Measurements from ENCODE around the gene NFIB. TPM values are rescaled to one million over a fixed set of nuclear protein-coding genes. Genes with fewer than 3 reads are reported as not detected.

Gene NFIB
- total RNA-seq, 1 experiment from 2014 or later = 3.6 TPM

DNA sequence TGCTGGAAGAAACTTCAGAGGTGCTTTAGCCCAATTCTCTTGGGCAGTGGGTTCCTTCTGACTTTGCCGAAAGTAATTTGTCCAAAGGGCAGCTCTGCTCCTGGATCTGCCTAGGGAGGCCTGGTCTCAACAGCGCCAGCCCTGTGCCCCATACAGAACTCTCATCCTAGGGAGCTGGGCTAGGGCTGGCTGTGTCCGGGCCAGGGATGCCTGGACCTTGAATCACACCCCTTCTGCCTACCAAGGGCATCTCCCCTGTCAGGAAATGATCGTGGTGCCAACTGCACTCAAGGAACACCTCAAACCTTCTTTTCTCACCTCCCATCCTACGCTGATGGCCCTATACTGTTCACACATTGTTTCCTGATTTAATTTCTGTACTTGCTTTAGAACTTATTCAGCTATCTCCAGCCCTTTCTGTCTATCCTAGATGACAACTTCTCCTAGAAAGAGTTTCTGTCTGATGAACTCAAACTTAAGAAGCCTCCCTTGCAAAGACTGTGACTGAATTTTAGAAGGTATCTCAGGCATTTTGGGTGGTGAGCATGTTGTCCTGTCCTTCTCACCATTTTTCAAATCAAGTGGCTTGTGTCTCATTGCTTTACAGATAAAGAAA is 37.4 kb upstream of the NFIB start:
- no peaks in the 10 kb centered on the region for H3K79me2 ChIP-seq (ENCODE audit: low read length)
- no peaks in the 10 kb centered on the region for H3K9me2 ChIP-seq (replicated peaks; ENCODE audit: insufficient read depth, low read length)
- DNase-seq = no peak
- H3K27me3 ChIP-seq (ENCODE audit: low read length) = no peaks in the 10 kb centered on the region
- H2AFZ ChIP-seq (ENCODE audit: low read length) = no peak overlapping the region
- no peaks in the 10 kb centered on the region for H3K9me3 ChIP-seq (ENCODE audit: low read length)
- H4K20me1 ChIP-seq (ENCODE audit: insufficient read depth, low read depth, low read length) = no peaks in the 10 kb centered on the region
- H3K9ac ChIP-seq (ENCODE audit: low read length) = no peak overlapping the region
- no peak overlapping the region for H3K4me3 ChIP-seq (ENCODE audit: low read length)
- H3K36me3 ChIP-seq (ENCODE audit: insufficient read depth, low read length) = no peaks in the 10 kb centered on the region
- H3K27ac ChIP-seq (ENCODE audit: low read length) = no peak overlapping the region
- H3K4me1 ChIP-seq (ENCODE audit: low read length) = peaks cover 12% of the 10 kb centered on the region
- H3K4me2 ChIP-seq (ENCODE audit: low read depth, low read length, poor library complexity, severe bottlenecking) = no peak overlapping the region

DNA sequence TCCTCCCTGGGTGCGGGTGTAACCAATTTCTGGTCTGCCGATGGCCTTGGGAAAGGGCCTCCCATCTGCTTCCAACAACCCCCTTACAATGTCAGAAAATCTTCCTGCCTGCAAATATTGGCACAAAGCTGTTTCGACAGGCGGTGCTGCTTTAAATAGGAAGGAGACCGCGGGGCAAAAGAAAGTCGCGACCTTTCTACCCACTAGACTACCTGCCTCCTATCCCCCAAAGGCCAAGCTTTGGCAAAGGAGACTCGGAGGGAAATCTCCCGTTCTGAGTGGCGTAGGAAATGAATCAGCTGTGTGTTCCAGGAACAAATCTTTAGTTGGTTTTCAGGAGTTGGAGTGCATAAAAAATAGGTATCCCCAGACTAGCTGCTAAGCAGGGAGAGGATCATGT is 36.8 kb upstream of the NFIB start:
- Histone ChIP-seq H3K4me2 (ENCODE audit: low read depth, low read length, poor library complexity, severe bottlenecking) (no peak overlapping the region), H3K9ac (ENCODE audit: low read length) (no peak overlapping the region), H3K27me3 (ENCODE audit: low read length) (no peaks in the 10 kb centered on the region), H3K36me3 (ENCODE audit: insufficient read depth, low read length) (no peaks in the 10 kb centered on the region), H3K9me2 (replicated peaks; ENCODE audit: insufficient read depth, low read length) (no peaks in the 10 kb centered on the region), H3K27ac (ENCODE audit: low read length) (no peak overlapping the region), H3K9me3 (ENCODE audit: low read length) (no peaks in the 10 kb centered on the region), H2AFZ (ENCODE audit: low read length) (no peak overlapping the region), H3K79me2 (ENCODE audit: low read length) (no peaks in the 10 kb centered on the region), H3K4me1 (ENCODE audit: low read length) (peaks cover 12% of the 10 kb centered on the region), H4K20me1 (ENCODE audit: insufficient read depth, low read depth, low read length) (no peaks in the 10 kb centered on the region), H3K4me3 (ENCODE audit: low read length) (no peak overlapping the region)
- no peak for DNase-seq

DNA sequence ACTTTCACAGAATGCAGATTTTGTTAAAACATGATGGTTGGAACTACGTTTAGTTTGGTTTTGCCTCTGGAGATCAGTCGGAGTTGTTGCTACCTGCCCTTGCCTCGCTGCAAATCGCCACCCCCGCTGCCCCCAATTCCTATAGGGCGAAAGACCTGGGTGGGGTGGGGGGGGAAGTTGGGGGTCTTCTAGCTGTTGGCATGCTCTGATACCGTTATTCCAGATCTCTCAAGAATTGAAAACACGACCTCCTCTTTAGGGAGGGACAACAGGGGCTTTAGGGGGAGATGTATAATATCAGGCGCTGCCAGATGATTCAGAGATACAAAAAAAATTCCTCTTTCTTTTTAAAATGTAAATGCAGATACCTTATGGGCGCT is 36.4 kb upstream of the NFIB start:
- no peaks in the 10 kb centered on the region for H4K20me1 ChIP-seq (ENCODE audit: insufficient read depth, low read depth, low read length)
- no peaks in the 10 kb centered on the region for H3K36me3 ChIP-seq (ENCODE audit: insufficient read depth, low read length)
- H3K9me3 ChIP-seq (ENCODE audit: low read length) = no peaks in the 10 kb centered on the region
- H3K27ac ChIP-seq (ENCODE audit: low read length) = no peak overlapping the region
- no peak overlapping the region for H3K4me2 ChIP-seq (ENCODE audit: low read depth, low read length, poor library complexity, severe bottlenecking)
- peaks cover 12% of the 10 kb centered on the region for H3K4me1 ChIP-seq (ENCODE audit: low read length)
- H3K27me3 ChIP-seq (ENCODE audit: low read length) = no peaks in the 10 kb centered on the region
- no peak for DNase-seq
- no peak overlapping the region for H2AFZ ChIP-seq (ENCODE audit: low read length)
- no peaks in the 10 kb centered on the region for H3K9me2 ChIP-seq (replicated peaks; ENCODE audit: insufficient read depth, low read length)
- H3K9ac ChIP-seq (ENCODE audit: low read length) = no peak overlapping the region
- H3K4me3 ChIP-seq (ENCODE audit: low read length) = no peak overlapping the region
- no peaks in the 10 kb centered on the region for H3K79me2 ChIP-seq (ENCODE audit: low read length)

DNA sequence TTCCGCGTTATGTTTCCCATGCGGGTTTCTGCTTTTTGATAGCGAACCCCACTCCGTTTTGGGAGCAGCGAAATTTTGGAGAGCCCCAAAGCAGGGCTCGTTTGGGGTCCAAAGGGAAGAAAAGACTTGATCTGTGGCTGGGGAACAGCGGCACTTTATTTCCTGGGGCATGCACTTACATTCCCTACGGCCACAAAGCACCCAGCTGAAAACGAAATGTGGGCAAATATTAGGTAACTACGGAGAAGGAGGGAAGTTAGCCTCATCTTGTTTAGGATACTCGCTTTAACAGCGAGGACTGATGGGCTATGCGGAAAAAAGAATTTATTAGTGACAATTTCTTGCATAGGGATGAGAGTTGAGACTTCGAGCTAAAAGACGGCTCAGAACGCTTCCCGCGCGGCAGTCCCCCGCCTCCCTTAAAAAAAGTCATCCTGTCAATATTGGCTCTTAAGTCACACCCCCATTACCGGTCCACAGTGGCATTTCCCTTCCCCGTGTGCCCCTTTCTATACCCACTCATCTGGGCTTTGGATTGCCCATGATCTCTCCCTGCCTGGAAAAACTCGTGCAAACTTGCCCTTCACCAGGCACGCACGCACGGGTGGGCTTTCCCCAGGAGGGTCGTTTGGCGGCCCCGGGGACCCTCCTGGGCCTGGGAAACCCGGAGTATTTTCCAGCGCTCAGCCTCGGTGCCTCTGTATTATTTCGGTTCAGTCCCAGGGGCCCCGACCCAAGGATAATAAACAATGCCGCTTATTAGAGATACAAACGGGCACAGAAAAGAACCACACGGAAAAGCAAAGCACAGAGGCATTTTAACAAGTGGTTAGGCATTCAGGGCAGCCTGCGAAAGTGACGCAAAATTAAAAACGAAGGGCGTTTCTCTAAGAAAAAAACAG is 35.8 kb upstream of the NFIB start:
- Histone ChIP-seq H3K9me2 (replicated peaks; ENCODE audit: insufficient read depth, low read length) (no peaks in the 10 kb centered on the region), H2AFZ (ENCODE audit: low read length) (no peak overlapping the region), H3K79me2 (ENCODE audit: low read length) (no peaks in the 10 kb centered on the region), H3K9me3 (ENCODE audit: low read length) (no peaks in the 10 kb centered on the region), H3K9ac (ENCODE audit: low read length) (no peak overlapping the region), H3K4me3 (ENCODE audit: low read length) (no peak overlapping the region), H4K20me1 (ENCODE audit: insufficient read depth, low read depth, low read length) (no peaks in the 10 kb centered on the region), H3K4me2 (ENCODE audit: low read depth, low read length, poor library complexity, severe bottlenecking) (no peak overlapping the region), H3K27ac (ENCODE audit: low read length) (no peak overlapping the region), H3K4me1 (ENCODE audit: low read length) (peaks cover 12% of the 10 kb centered on the region), H3K27me3 (ENCODE audit: low read length) (no peaks in the 10 kb centered on the region), H3K36me3 (ENCODE audit: insufficient read depth, low read length) (no peaks in the 10 kb centered on the region)
- no peak for DNase-seq

DNA sequence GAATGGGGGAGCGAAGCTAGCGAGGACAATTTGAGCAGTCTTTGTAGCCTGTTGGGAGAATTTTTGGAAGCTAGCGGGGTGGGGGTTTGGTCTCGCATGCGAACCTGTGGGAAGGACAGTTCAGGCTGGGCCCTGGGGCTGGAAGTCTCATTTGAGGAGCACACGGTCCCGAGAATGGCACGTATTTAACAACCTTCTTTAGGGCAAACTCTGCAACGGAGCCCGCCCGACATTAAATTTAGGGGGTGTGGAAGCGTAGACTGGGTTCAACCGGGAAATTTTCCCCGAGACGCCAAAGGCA is 35.2 kb upstream of the NFIB start:
- H3K4me3 ChIP-seq (ENCODE audit: low read length) = no peak overlapping the region
- H3K79me2 ChIP-seq (ENCODE audit: low read length) = no peaks in the 10 kb centered on the region
- H3K4me2 ChIP-seq (ENCODE audit: low read depth, low read length, poor library complexity, severe bottlenecking) = no peak overlapping the region
- no peak overlapping the region for H3K27ac ChIP-seq (ENCODE audit: low read length)
- no peaks in the 10 kb centered on the region for H3K36me3 ChIP-seq (ENCODE audit: insufficient read depth, low read length)
- peaks cover 9% of the 10 kb centered on the region for H3K4me1 ChIP-seq (ENCODE audit: low read length)
- H3K9me2 ChIP-seq (replicated peaks; ENCODE audit: insufficient read depth, low read length) = no peaks in the 10 kb centered on the region
- H2AFZ ChIP-seq (ENCODE audit: low read length) = no peak overlapping the region
- no peaks in the 10 kb centered on the region for H3K27me3 ChIP-seq (ENCODE audit: low read length)
- DNase-seq = no peak
- H3K9me3 ChIP-seq (ENCODE audit: low read length) = no peaks in the 10 kb centered on the region
- no peaks in the 10 kb centered on the region for H4K20me1 ChIP-seq (ENCODE audit: insufficient read depth, low read depth, low read length)
- H3K9ac ChIP-seq (ENCODE audit: low read length) = no peak overlapping the region

DNA sequence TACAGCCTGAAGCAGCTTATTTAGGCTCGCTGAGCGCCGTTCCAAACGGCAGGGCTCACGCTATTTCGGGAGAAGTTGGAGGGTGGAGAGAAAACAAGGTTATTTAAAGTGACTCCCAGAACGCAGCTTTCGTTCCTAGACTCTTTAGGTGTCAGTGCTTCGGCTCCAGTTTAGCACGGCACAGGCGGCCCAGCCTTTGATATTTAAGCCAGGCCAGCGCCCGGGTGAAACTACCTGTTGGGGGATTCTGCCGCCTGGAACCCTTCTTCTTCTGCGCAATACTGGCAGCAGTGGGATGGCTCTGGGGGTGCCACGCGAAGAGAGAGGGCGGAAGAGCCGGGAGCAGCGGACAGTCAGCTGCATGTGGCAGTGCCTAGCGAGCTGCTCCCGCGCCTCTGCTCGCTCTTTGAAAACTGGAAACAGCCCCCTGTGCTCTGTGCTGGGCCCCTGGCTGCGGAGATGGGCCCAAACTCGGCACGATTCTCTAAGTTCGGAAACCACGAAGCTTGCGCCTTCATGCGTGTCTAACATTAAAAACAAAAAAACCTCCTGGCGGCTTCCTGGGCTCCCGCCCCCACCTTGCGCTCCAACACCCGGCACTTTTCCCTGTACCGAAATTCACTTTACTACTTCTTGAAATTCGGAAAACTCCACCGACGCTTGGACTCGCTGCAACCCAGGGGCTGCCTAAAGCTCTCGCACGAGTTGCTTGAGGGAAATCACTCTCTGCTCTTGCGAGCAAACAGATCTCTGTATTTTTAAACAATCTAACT is 34.6 kb upstream of the NFIB start:
- Histone ChIP-seq H3K4me1 (ENCODE audit: low read length) (peaks cover 3% of the 10 kb centered on the region), H3K27ac (ENCODE audit: low read length) (no peak overlapping the region), H3K9me2 (replicated peaks; ENCODE audit: insufficient read depth, low read length) (no peaks in the 10 kb centered on the region), H3K9me3 (ENCODE audit: low read length) (no peaks in the 10 kb centered on the region), H2AFZ (ENCODE audit: low read length) (no peak overlapping the region), H3K36me3 (ENCODE audit: insufficient read depth, low read length) (no peaks in the 10 kb centered on the region), H3K27me3 (ENCODE audit: low read length) (no peaks in the 10 kb centered on the region), H3K9ac (ENCODE audit: low read length) (no peak overlapping the region), H4K20me1 (ENCODE audit: insufficient read depth, low read depth, low read length) (no peaks in the 10 kb centered on the region), H3K79me2 (ENCODE audit: low read length) (no peaks in the 10 kb centered on the region), H3K4me2 (ENCODE audit: low read depth, low read length, poor library complexity, severe bottlenecking) (no peak overlapping the region), H3K4me3 (ENCODE audit: low read length) (no peak overlapping the region)
- DNase-seq = no peak

DNA sequence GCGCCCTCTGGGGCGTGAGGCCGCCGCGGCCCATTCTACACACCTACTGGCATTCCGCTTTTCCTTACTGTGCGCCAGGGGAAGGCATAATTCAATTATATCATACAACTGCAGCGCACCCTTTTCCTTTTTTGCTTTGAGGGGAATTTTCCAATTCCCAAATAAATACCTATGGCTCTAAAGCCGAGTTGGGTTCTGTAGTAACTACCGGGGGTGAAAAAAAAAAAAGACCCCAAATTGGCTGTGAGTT is 34.1 kb upstream of the NFIB start:
- H3K27ac ChIP-seq (ENCODE audit: low read length) = no peak overlapping the region
- H3K4me2 ChIP-seq (ENCODE audit: low read depth, low read length, poor library complexity, severe bottlenecking) = no peak overlapping the region
- DNase-seq = no peak
- no peaks in the 10 kb centered on the region for H3K9me3 ChIP-seq (ENCODE audit: low read length)
- no peaks in the 10 kb centered on the region for H4K20me1 ChIP-seq (ENCODE audit: insufficient read depth, low read depth, low read length)
- H3K27me3 ChIP-seq (ENCODE audit: low read length) = no peaks in the 10 kb centered on the region
- no peak overlapping the region for H2AFZ ChIP-seq (ENCODE audit: low read length)
- H3K9ac ChIP-seq (ENCODE audit: low read length) = no peak overlapping the region
- H3K4me3 ChIP-seq (ENCODE audit: low read length) = no peak overlapping the region
- no peaks in the 10 kb centered on the region for H3K9me2 ChIP-seq (replicated peaks; ENCODE audit: insufficient read depth, low read length)
- H3K79me2 ChIP-seq (ENCODE audit: low read length) = no peaks in the 10 kb centered on the region
- H3K4me1 ChIP-seq (ENCODE audit: low read length) = no peaks in the 10 kb centered on the region
- H3K36me3 ChIP-seq (ENCODE audit: insufficient read depth, low read length) = no peaks in the 10 kb centered on the region

DNA sequence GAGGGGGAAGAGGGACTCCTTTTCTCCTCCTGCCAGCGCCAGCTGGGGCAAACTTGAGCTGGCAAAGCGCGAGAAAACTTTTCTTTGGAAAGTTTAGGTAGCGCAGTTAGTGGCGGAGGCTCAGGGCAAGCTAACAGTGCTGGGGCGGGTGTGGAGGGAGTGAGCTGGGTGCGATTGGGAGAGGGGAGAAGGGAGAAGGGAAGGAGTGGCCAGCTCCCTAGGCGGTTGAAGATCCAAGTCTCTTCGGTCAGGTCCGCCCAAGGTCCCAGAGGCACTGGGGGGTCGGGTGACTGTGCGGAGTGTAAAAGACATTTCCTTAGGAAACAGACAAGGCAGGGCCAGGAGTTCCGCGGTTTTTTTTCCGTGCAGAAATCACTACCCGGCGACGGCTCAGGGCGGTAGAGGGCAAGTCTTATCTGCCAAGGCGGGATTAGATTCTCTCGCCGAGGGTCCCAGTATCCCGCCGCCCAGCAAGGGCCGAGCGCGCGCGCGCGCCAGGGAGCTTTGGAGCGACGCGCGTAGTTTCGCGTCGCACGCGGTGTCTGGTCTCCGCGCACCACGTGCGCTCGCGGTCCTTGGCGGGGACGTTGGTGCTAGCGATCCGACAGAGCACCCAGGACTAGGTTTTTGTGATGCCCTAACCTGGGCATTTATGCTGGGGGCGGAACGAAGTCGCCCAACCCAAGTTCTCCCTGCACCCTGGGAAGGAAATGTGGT is 33.6 kb upstream of the NFIB start:
- Histone ChIP-seq H3K9me2 (replicated peaks; ENCODE audit: insufficient read depth, low read length) (no peaks in the 10 kb centered on the region), H3K79me2 (ENCODE audit: low read length) (no peaks in the 10 kb centered on the region), H3K4me3 (ENCODE audit: low read length) (no peak overlapping the region), H2AFZ (ENCODE audit: low read length) (no peak overlapping the region), H4K20me1 (ENCODE audit: insufficient read depth, low read depth, low read length) (no peaks in the 10 kb centered on the region), H3K9me3 (ENCODE audit: low read length) (no peaks in the 10 kb centered on the region), H3K9ac (ENCODE audit: low read length) (no peak overlapping the region), H3K27ac (ENCODE audit: low read length) (no peak overlapping the region), H3K4me2 (ENCODE audit: low read depth, low read length, poor library complexity, severe bottlenecking) (no peak overlapping the region), H3K27me3 (ENCODE audit: low read length) (no peaks in the 10 kb centered on the region), H3K4me1 (ENCODE audit: low read length) (no peaks in the 10 kb centered on the region), H3K36me3 (ENCODE audit: insufficient read depth, low read length) (no peaks in the 10 kb centered on the region)
- DNase-seq = no peak
